Measurements from ENCODE around the gene DLD. TPM values are rescaled to one million over a fixed set of nuclear protein-coding genes. Genes with fewer than 3 reads are reported as not detected.

The DLD gene
- total and polyA plus RNA-seq, 2 of the 8 experiments (the other 6 are each of a cell fraction or from before 2014, with no cell fraction given): 63.7 to 88.5 TPM

GRCh38 chr7:107913851-107914250 lies 22.9 kb downstream of the DLD start (continued):
- TF ChIP-seq USF2 (IDR thresholded peaks at IDR 0.05; ENCODE audit: low read length): no peak
- no peak for TF ChIP-seq SP1 (IDR thresholded peaks at IDR 0.05; ENCODE audit: low read depth, low read length)
- no peak for TF ChIP-seq TCF12 (IDR thresholded peaks at IDR 0.05; ENCODE audit: low read depth, low read length)
- no peak for TF ChIP-seq MAX (IDR thresholded peaks at IDR 0.05)
- TF ChIP-seq YY1 (IDR thresholded peaks at IDR 0.05; ENCODE audit: low read depth, low read length): no peak
- TF ChIP-seq SP4 (IDR thresholded peaks at IDR 0.05; ENCODE audit: low read length): no peak
- no peak for TF ChIP-seq NRF1 (IDR thresholded peaks at IDR 0.05; ENCODE audit: low read depth, low read length)

Measured in H1 (cell line).